Measurements from ENCODE around the gene LPGAT1. TPM values are rescaled to one million over a fixed set of nuclear protein-coding genes. Genes with fewer than 3 reads are reported as not detected.

Gene LPGAT1
- total RNA-seq, 1 experiment from 2014 or later, result 50.6 TPM

GRCh38 chr1:211781260-211781659 lies 49.3 kb downstream of the LPGAT1 start:
- H3K27ac ChIP-seq (ENCODE audit: low read depth, low read length), result no peak overlapping the region
- no peak overlapping the region for H3K4me2 ChIP-seq (ENCODE audit: low read length)
- H3K4me1 ChIP-seq (ENCODE audit: control insufficient read depth in 1 of 2, insufficient read depth in 2 of 2, low read length in 2 of 2), result no peaks in the 10 kb centered on the region; a peak in 1 of 4 replicates
- H3K9me2 ChIP-seq (ENCODE audit: insufficient read depth), result no peaks in the 10 kb centered on the region
- H3K4me3 ChIP-seq (replicated peaks in 1 of 2; ENCODE audit: low read depth in 1 of 2, low read length in 2 of 2), result no peak overlapping the region
- H3K27me3 ChIP-seq (ENCODE audit: insufficient read depth, low read length), result no peaks in the 10 kb centered on the region
- ChIA-PET CTCF (no interaction called here), POLR2A (no interaction called here), RAD21 (ENCODE audit: low non-redundant PET in 1 of 2, low total read pairs in 2 of 2, uncharacterized antibody in 2 of 2, unreplicated experiment in 2 of 2) (no interaction called here)
- DNase-seq (ENCODE audit: low read depth, low spot score) (no peak), ATAC-seq (no peak)
- H3K79me2 ChIP-seq (ENCODE audit: insufficient read depth, low read length), result no peaks in the 10 kb centered on the region
- H2AFZ ChIP-seq (ENCODE audit: low read depth, low read length, poor library complexity, severe bottlenecking), result no peak overlapping the region
- BruUV-seq (replicated peaks), result no TSS peak
- no peak overlapping the region for H3K9ac ChIP-seq (ENCODE audit: low read length)
- intact Hi-C loops (cut with micrococcal nuclease), result no loop called here
- H3K9me3 ChIP-seq (ENCODE audit: control insufficient read depth in 1 of 2, insufficient read depth in 1 of 2, low read depth in 1 of 2, low read length in 2 of 2), result no peaks in the 10 kb centered on the region
- H3K36me3 ChIP-seq (ENCODE audit: control insufficient read depth in 1 of 2, insufficient read depth in 2 of 2, low read length in 2 of 2), result 0 out of 4 replicates have a peak, but pooled peaks cover 0 to 2% of the 10 kb centered on the region in 2 experiments
- H4K20me1 ChIP-seq (ENCODE audit: insufficient read depth), result no peaks in the 10 kb centered on the region
- TF ChIP-seq ELF1 (IDR thresholded peaks at IDR 0.05; ENCODE audit: borderline replicate concordance, low read depth), result no peak

- Histone ChIP-seq H3K9ac (ENCODE audit: low read length) (no peak overlapping the region), H3K4me1 (ENCODE audit: control insufficient read depth in 1 of 2, insufficient read depth in 2 of 2, low read length in 2 of 2) (no peaks in the 10 kb centered on the region), H3K27me3 (ENCODE audit: insufficient read depth, low read length) (no peaks in the 10 kb centered on the region), H3K36me3 (ENCODE audit: control insufficient read depth in 1 of 2, insufficient read depth in 2 of 2, low read length in 2 of 2) (0 out of 4 replicates have a peak, but pooled peaks cover 0 to 2% of the 10 kb centered on the region in 2 experiments), H3K9me3 (ENCODE audit: control insufficient read depth in 1 of 2, insufficient read depth in 1 of 2, low read depth in 1 of 2, low read length in 2 of 2) (no peaks in the 10 kb centered on the region), H4K20me1 (ENCODE audit: insufficient read depth) (no peaks in the 10 kb centered on the region), H3K27ac (ENCODE audit: low read depth, low read length) (no peak overlapping the region), H3K9me2 (ENCODE audit: insufficient read depth) (no peaks in the 10 kb centered on the region), H3K79me2 (ENCODE audit: insufficient read depth, low read length) (no peaks in the 10 kb centered on the region), H3K4me3 (replicated peaks in 1 of 2; ENCODE audit: low read depth in 1 of 2, low read length in 2 of 2) (no peak overlapping the region), H2AFZ (ENCODE audit: low read depth, low read length, poor library complexity, severe bottlenecking) (no peak overlapping the region), H3K4me2 (ENCODE audit: low read length) (no peak overlapping the region)
- no TSS peak for BruUV-seq (replicated peaks)
- TF ChIP-seq CBX3 (IDR thresholded peaks at IDR 0.05; ENCODE audit: low read depth) (no peak), EGR1 (IDR thresholded peaks at IDR 0.05; ENCODE audit: low read depth) (no peak), ATF3 (IDR thresholded peaks at IDR 0.05) (no peak), POLR2AphosphoS5 (IDR thresholded peaks at IDR 0.05; ENCODE audit: low read depth, low read length) (no peak), REST (IDR thresholded peaks at IDR 0.05; ENCODE audit: low read depth) (no peak), EZH2phosphoT487 (IDR thresholded peaks at IDR 0.05; ENCODE audit: borderline replicate concordance) (no peak), SP1 (IDR thresholded peaks at IDR 0.05; ENCODE audit: low read depth) (no peak), POLR2A (IDR thresholded peaks at IDR 0.05; ENCODE audit: borderline replicate concordance, extremely low read depth, insufficient read depth, insufficient read length) (no peak), ZFX (IDR thresholded peaks at IDR 0.05) (no peak), TCF7L2 (IDR thresholded peaks at IDR 0.05; ENCODE audit: borderline replicate concordance, extremely low read depth, insufficient read depth, insufficient read length) (no peak), MAX (IDR thresholded peaks at IDR 0.05) (no peak), EZH2 (IDR thresholded peaks at IDR 0.05) (no peak), SRF (IDR thresholded peaks at IDR 0.05; ENCODE audit: low read depth) (no peak), RAD21 (IDR thresholded peaks at IDR 0.05; ENCODE audit: low read depth) (no peak)
- ChIA-PET CTCF (no interaction called here), POLR2A (no interaction called here), RAD21 (ENCODE audit: low non-redundant PET in 1 of 2, low total read pairs in 2 of 2, uncharacterized antibody in 2 of 2, unreplicated experiment in 2 of 2) (no interaction called here)
- ATAC-seq, result no peak
- DNase-seq (ENCODE audit: low read depth, low spot score), result no peak
- intact Hi-C loops (cut with micrococcal nuclease), result no loop called here
These were observed 55.4 kb downstream of the LPGAT1 start for GRCh38 chr1:211775170-211775569.

Measured in HCT116 (cell line).